ENCODE measurements around the gene BICD1. TPM values are rescaled to one million over a fixed set of nuclear protein-coding genes. Genes with fewer than 3 reads are reported as not detected.

The BICD1 gene
- total and polyA plus RNA-seq, 2 donors (not counting 1 experiment from before 2014, with no cell fraction given), result 11.1 to 12.4 TPM

DNA sequence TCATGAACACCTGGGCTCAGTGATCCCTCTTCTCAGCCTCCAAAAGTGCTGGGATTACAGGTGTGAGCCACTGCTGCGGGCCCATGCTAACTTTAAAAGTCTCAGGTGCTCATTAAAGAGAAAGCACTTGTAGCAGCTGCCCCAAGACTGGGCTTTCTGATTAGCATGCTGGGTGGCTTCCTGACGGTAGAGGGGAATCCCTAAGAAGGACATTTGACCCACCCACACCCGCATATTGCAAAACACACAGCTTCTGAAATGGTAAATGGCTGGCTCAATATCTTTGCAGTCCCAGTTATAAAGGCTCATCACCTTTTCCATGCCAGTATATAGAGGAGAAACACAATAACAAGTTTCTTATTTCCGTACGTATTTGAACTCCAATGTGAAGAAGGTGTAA lies 19.3 kb upstream of the BICD1 start:
- no peaks in the 10 kb centered on the region for H3K36me3 ChIP-seq (ENCODE audit: control insufficient read depth, insufficient read depth, low read length)
- H3K4me2 ChIP-seq (ENCODE audit: extremely low read depth, insufficient read depth, low read length), result no peak overlapping the region
- TF ChIP-seq EZH2 (IDR thresholded peaks at IDR 0.05; ENCODE audit: low read length, missing control alignments), result no peak
- TF ChIP-seq, protein P1, sequence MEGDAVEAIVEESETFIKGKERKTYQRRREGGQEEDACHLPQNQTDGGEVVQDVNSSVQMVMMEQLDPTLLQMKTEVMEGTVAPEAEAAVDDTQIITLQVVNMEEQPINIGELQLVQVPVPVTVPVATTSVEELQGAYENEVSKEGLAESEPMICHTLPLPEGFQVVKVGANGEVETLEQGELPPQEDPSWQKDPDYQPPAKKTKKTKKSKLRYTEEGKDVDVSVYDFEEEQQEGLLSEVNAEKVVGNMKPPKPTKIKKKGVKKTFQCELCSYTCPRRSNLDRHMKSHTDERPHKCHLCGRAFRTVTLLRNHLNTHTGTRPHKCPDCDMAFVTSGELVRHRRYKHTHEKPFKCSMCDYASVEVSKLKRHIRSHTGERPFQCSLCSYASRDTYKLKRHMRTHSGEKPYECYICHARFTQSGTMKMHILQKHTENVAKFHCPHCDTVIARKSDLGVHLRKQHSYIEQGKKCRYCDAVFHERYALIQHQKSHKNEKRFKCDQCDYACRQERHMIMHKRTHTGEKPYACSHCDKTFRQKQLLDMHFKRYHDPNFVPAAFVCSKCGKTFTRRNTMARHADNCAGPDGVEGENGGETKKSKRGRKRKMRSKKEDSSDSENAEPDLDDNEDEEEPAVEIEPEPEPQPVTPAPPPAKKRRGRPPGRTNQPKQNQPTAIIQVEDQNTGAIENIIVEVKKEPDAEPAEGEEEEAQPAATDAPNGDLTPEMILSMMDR (conservative IDR thresholded peaks at IDR 0.05 in 1 of 2, IDR thresholded peaks at IDR 0.05 in 1 of 2; ENCODE audit: low read depth in 1 of 2, low read length in 2 of 2), result no peak
- H3K27me3 ChIP-seq (ENCODE audit: control insufficient read depth, insufficient read depth, low read length), result no peaks in the 10 kb centered on the region
- DNase-seq (ENCODE audit: low read depth in 2 of 2), result no peak
- H3K9me3 ChIP-seq (ENCODE audit: control insufficient read depth, insufficient read depth, low read depth, low read length), result no peaks in the 10 kb centered on the region
- H3K4me1 ChIP-seq (ENCODE audit: control insufficient read depth, extremely low read depth, insufficient read depth, low read length), result peaks cover 2% of the 10 kb centered on the region
- H3K27ac ChIP-seq (ENCODE audit: insufficient read depth, low read length), result no peak overlapping the region
- no peak overlapping the region for H3K9ac ChIP-seq (ENCODE audit: insufficient read depth, low read length)
- no peak overlapping the region for H2AFZ ChIP-seq (ENCODE audit: low read length)
- no peaks in the 10 kb centered on the region for H4K20me1 ChIP-seq (ENCODE audit: control insufficient read depth, extremely low read depth, insufficient read depth, low read length)
- H3K79me2 ChIP-seq (ENCODE audit: control insufficient read depth, insufficient read depth, low read length), result no peaks in the 10 kb centered on the region
- no peak overlapping the region for H3K4me3 ChIP-seq (replicated peaks in 1 of 4; ENCODE audit: control extremely low read depth in 1 of 4, insufficient read depth in 1 of 4, low read depth in 3 of 4, low read length in 4 of 4)

DNA sequence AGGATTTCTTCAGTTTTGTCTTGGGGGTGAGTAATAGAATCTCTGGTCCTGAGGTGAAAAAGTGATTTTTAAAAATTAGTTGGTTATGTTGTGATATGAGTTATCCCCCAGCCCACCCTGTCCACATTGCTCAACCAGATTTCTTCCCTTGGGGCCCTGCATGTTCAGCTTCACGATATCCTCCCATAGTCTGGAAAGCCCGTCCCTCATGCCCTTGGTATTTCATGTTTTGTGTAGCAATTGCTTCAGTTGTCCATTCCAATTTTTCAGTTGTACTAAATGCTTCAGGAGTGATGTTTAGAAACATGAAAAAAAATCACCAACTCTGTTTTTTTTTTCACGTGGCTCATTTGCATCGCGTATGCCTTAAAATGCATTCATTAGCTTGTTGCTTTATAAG lies 17.5 kb upstream of the BICD1 start:
- no peak for TF ChIP-seq EZH2 (IDR thresholded peaks at IDR 0.05; ENCODE audit: low read length, missing control alignments)
- TF ChIP-seq, protein P1 (conservative IDR thresholded peaks at IDR 0.05 in 1 of 2, IDR thresholded peaks at IDR 0.05 in 1 of 2; ENCODE audit: low read depth in 1 of 2, low read length in 2 of 2), result no peak
- H3K4me2 ChIP-seq (ENCODE audit: extremely low read depth, insufficient read depth, low read length), result no peak overlapping the region
- no peak overlapping the region for H3K4me3 ChIP-seq (replicated peaks in 1 of 4; ENCODE audit: control extremely low read depth in 1 of 4, insufficient read depth in 1 of 4, low read depth in 3 of 4, low read length in 4 of 4)
- H3K9ac ChIP-seq (ENCODE audit: insufficient read depth, low read length), result no peak overlapping the region
- H3K27me3 ChIP-seq (ENCODE audit: control insufficient read depth, insufficient read depth, low read length), result no peaks in the 10 kb centered on the region
- peaks cover under 1% of the 10 kb centered on the region for H3K4me1 ChIP-seq (ENCODE audit: control insufficient read depth, extremely low read depth, insufficient read depth, low read length)
- H3K79me2 ChIP-seq (ENCODE audit: control insufficient read depth, insufficient read depth, low read length), result no peaks in the 10 kb centered on the region
- no peak for DNase-seq (ENCODE audit: low read depth in 2 of 2)
- H3K27ac ChIP-seq (ENCODE audit: insufficient read depth, low read length), result no peak overlapping the region
- H3K9me3 ChIP-seq (ENCODE audit: control insufficient read depth, insufficient read depth, low read depth, low read length), result no peaks in the 10 kb centered on the region
- no peaks in the 10 kb centered on the region for H4K20me1 ChIP-seq (ENCODE audit: control insufficient read depth, extremely low read depth, insufficient read depth, low read length)
- H3K36me3 ChIP-seq (ENCODE audit: control insufficient read depth, insufficient read depth, low read length), result no peaks in the 10 kb centered on the region
- H2AFZ ChIP-seq (ENCODE audit: low read length), result no peak overlapping the region

DNA sequence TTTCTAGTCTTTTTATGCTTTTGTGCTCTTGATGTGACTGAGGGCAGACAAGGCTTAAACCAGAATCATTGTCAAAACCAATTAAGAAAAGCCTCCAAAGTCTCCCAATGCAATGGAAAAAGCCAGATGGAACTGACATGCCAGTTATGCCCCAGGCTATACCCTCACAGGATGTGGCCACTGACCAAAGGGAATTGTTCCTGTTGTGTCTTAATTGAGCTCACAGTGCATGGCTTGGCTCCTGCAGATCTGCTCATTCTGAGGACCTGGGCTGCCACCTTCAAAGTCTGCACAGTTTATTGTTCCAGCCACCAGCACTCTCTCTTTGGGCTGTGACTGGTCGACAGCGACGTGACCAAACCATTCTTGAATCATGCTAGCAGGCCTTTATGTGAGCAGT lies 17.1 kb upstream of the BICD1 start:
- no peak overlapping the region for H2AFZ ChIP-seq (ENCODE audit: low read length)
- H3K27ac ChIP-seq (ENCODE audit: insufficient read depth, low read length), result no peak overlapping the region
- no peak overlapping the region for H3K9ac ChIP-seq (ENCODE audit: insufficient read depth, low read length)
- no peak overlapping the region for H3K4me2 ChIP-seq (ENCODE audit: extremely low read depth, insufficient read depth, low read length)
- H3K36me3 ChIP-seq (ENCODE audit: control insufficient read depth, insufficient read depth, low read length), result no peaks in the 10 kb centered on the region
- H3K9me3 ChIP-seq (ENCODE audit: control insufficient read depth, insufficient read depth, low read depth, low read length), result no peaks in the 10 kb centered on the region
- H3K4me1 ChIP-seq (ENCODE audit: control insufficient read depth, extremely low read depth, insufficient read depth, low read length), result no peaks in the 10 kb centered on the region
- no peak overlapping the region for H3K4me3 ChIP-seq (replicated peaks in 1 of 4; ENCODE audit: control extremely low read depth in 1 of 4, insufficient read depth in 1 of 4, low read depth in 3 of 4, low read length in 4 of 4)
- no peaks in the 10 kb centered on the region for H3K27me3 ChIP-seq (ENCODE audit: control insufficient read depth, insufficient read depth, low read length)
- H3K79me2 ChIP-seq (ENCODE audit: control insufficient read depth, insufficient read depth, low read length), result no peaks in the 10 kb centered on the region
- no peak for DNase-seq (ENCODE audit: low read depth in 2 of 2)
- TF ChIP-seq, protein P1 (conservative IDR thresholded peaks at IDR 0.05 in 1 of 2, IDR thresholded peaks at IDR 0.05 in 1 of 2; ENCODE audit: low read depth in 1 of 2, low read length in 2 of 2), result no peak
- TF ChIP-seq EZH2 (IDR thresholded peaks at IDR 0.05; ENCODE audit: low read length, missing control alignments), result no peak
- H4K20me1 ChIP-seq (ENCODE audit: control insufficient read depth, extremely low read depth, insufficient read depth, low read length), result no peaks in the 10 kb centered on the region
